Measurements from ENCODE around the gene WWOX.

WWOX gene

GRCh38 chr16:78775161-78775561 lies 675.7 kb downstream of the WWOX start:
- no peak for TF ChIP-seq MAX (IDR thresholded peaks at IDR 0.05; ENCODE audit: low read depth, low read length)
- TF ChIP-seq POLR2A (IDR thresholded peaks at IDR 0.05; ENCODE audit: extremely low read depth, insufficient read length) = no peak
- no peak for TF ChIP-seq MYC (IDR thresholded peaks at IDR 0.05; ENCODE audit: low read depth, low read length)
- TF ChIP-seq CTCF (IDR thresholded peaks at IDR 0.05; ENCODE audit: low read depth, low read length) = no peak
- H3K4me3 ChIP-seq (ENCODE audit: low read depth, low read length) = no peak overlapping the region
- no peak for DNase-seq (ENCODE audit: low read depth)

DNA sequence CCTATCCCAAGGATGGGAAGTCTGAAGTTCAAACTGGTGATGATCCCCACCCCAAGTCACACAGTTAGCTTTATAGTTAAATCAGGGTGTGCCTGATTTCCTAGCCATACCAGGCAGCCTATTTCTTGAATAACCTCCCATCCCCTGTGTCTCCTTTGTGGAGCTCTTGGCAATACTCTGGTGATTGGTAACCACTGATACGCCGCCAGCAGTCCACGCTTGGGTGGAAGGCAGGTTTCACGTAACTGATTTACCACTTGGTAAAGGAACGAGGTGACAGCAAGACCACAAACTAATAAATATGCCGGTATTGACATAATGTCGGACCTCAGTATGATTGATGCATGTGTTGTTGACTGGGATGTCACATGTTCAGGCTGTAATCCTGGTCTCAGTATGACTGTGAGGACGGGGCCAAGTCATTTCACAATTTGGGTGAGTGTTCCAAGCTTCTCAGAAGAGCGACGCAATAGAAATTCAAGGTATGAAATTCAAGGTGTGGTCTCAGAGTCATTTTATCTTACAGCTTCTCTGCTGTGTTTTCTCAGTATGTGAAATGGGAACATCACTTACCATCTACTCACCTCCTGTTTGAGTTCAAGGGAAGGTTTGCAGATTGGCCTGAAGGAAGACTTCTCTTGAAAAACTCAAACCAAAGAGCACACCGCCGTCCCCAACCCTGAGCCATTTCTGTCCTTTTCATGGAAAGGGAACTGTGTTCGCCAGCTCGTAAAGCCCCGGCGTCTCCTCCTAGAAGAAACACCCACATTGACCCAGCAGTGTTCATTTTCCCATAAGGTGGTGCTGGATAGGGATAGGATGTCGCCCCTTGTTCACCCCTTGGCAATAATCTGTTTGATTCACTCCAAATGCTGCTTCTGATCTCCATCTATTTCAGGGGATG lies 678.9 kb downstream of the WWOX start:
- DNase-seq (ENCODE audit: low read depth) = no peak
- no peak overlapping the region for H3K4me3 ChIP-seq (ENCODE audit: low read depth, low read length)
- no peak for TF ChIP-seq CTCF (IDR thresholded peaks at IDR 0.05; ENCODE audit: low read depth, low read length)
- no peak for TF ChIP-seq POLR2A (IDR thresholded peaks at IDR 0.05; ENCODE audit: extremely low read depth, insufficient read length)
- no peak for TF ChIP-seq MAX (IDR thresholded peaks at IDR 0.05; ENCODE audit: low read depth, low read length)
- no peak for TF ChIP-seq MYC (IDR thresholded peaks at IDR 0.05; ENCODE audit: low read depth, low read length)

- TF ChIP-seq MYC (IDR thresholded peaks at IDR 0.05; ENCODE audit: low read depth, low read length) (no peak), POLR2A (IDR thresholded peaks at IDR 0.05; ENCODE audit: extremely low read depth, insufficient read length) (no peak), CTCF (IDR thresholded peaks at IDR 0.05; ENCODE audit: low read depth, low read length) (no peak), MAX (IDR thresholded peaks at IDR 0.05; ENCODE audit: low read depth, low read length) (no peak)
- no peak overlapping the region for H3K4me3 ChIP-seq (ENCODE audit: low read depth, low read length)
- DNase-seq (ENCODE audit: low read depth) = no peak
Measured at GRCh38 chr16:78780808-78781207, 681.4 kb downstream of the WWOX start.

GRCh38 chr16:78782572-78782971 lies 683.1 kb downstream of the WWOX start:
- H3K4me3 ChIP-seq (ENCODE audit: low read depth, low read length) = no peak overlapping the region
- no peak for DNase-seq (ENCODE audit: low read depth)
- TF ChIP-seq MAX (IDR thresholded peaks at IDR 0.05; ENCODE audit: low read depth, low read length) (no peak), MYC (IDR thresholded peaks at IDR 0.05; ENCODE audit: low read depth, low read length) (no peak), POLR2A (IDR thresholded peaks at IDR 0.05; ENCODE audit: extremely low read depth, insufficient read length) (no peak), CTCF (IDR thresholded peaks at IDR 0.05; ENCODE audit: low read depth, low read length) (no peak)

GRCh38 chr16:78783570-78784079 lies 684.2 kb downstream of the WWOX start:
- no peak overlapping the region for H3K4me3 ChIP-seq (ENCODE audit: low read depth, low read length)
- TF ChIP-seq MYC (IDR thresholded peaks at IDR 0.05; ENCODE audit: low read depth, low read length) (no peak), MAX (IDR thresholded peaks at IDR 0.05; ENCODE audit: low read depth, low read length) (no peak), CTCF (IDR thresholded peaks at IDR 0.05; ENCODE audit: low read depth, low read length) (no peak), POLR2A (IDR thresholded peaks at IDR 0.05; ENCODE audit: extremely low read depth, insufficient read length) (no peak)
- no peak for DNase-seq (ENCODE audit: low read depth)

Measured in NB4 (cell line).